GM12873 (cell line): ENCODE data around the gene SUGP2.

Experiments
- CTCF ChIP-seq: IDR thresholded peaks from 2 replicates; pipeline ENCODE4 v1.5.1; 2012; ENCODE audit warnings: low read depth, mild to moderate bottlenecking, moderate library complexity, low read length, control low read depth; ENCODE audit not compliant: insufficient read depth; ENCODE audit errors: missing control alignments

SUGP2 gene

GRCh38 chr19:19063183-19064097 lies 30.1 kb upstream of the SUGP2 start, which contains the start of gene SLC25A42:
TSS of gene SLC25A42 (plus strand) at chr19:19063994. CDS start at chr19:19096125, 32,131 bp downstream.
- TF ChIP-seq CTCF: no peak

DNA sequence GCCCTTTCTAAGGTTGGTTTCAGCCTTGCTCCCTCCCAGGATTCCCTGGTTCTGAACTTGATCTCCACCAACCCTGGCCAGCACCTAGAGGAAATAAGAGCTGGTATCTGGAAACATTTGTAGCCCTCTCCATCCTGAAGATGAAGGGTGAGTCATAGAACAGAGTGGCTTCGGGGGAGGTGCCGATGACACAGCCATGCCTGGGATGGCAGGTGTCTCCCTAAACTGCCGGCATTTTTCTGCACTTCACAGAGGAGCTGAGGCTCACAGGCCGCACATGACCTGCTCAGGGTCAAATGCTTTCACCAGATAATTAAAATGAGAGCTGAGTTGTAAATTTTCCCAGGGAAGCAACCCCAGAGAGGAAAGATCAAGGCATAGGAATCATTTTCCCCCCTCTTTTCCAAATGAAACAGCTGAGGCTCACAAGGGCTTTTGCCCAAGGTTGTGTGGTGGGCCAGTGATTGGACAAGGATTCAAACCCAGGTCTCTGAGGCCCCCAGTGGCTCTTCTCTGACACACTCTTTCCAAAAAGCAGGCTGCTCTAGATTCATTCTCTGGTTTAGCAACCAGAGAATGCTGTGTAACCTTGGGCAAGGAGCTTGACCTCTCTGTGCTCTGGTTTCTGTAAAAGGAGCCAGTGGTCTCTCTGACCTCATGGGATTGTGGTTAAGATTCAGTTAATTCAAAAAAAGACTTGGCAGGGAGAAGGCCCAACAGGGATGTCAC lies 29.3 kb upstream of the SUGP2 start:
- TF ChIP-seq CTCF: no peak

DNA sequence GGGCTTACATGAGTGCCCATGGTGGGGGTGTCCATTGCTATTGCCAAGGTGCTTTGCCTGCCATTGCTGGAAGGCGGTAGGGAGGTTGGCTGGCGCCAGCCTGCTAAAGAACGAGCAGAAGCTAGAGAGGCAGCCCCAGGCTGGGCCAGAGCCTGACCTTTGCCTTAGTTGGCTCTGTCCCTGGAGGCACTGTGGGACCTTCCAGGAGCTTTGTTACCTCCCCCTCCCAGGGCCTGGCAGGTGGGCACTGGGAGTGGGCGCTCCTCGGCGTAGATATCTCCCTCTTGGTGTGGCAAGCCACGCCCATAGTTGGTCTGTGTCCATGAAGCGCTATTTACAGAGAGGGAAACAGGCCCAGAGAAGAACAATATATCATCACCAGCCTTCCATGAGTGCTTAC lies 28.2 kb upstream of the SUGP2 start:
- TF ChIP-seq CTCF: no peak

DNA sequence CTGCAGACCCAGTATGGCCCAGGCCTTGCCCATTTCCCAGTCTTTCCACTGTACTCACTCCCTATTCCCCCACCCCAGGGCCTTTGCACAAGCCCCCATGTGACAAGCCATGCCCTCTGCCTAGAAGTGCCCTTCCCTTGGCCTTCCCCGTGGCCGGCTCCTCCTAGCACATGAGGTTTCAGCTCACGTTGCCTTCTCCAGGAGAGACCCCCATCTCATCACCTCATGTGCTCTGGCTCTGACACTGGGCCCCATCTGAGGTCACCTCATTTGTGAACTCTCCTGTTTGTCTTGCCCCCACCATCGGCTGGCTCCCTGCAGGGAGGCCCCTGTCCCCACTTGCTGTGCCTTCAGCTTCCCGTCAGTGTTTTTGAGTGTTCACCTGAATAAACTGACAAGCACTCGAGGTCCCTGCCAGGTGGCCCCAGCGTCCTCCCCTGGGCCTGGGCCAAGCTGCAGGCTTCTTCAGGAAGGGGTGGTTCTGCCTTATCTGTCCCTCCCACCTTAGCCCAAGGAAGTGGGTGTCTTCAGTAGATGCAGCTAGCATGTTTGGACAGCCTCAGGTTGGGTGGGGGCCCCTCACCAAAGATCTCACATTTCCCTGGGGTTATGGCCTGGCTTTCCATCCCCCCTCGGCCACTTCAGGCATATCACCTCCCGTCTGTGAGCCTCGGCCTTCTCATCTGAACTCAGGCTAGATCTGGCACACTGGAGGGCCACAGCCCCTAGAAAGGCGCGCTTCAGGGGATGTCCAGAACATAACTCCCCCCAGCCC lies 26.7 kb upstream of the SUGP2 start:
- TF ChIP-seq CTCF: no peak

DNA sequence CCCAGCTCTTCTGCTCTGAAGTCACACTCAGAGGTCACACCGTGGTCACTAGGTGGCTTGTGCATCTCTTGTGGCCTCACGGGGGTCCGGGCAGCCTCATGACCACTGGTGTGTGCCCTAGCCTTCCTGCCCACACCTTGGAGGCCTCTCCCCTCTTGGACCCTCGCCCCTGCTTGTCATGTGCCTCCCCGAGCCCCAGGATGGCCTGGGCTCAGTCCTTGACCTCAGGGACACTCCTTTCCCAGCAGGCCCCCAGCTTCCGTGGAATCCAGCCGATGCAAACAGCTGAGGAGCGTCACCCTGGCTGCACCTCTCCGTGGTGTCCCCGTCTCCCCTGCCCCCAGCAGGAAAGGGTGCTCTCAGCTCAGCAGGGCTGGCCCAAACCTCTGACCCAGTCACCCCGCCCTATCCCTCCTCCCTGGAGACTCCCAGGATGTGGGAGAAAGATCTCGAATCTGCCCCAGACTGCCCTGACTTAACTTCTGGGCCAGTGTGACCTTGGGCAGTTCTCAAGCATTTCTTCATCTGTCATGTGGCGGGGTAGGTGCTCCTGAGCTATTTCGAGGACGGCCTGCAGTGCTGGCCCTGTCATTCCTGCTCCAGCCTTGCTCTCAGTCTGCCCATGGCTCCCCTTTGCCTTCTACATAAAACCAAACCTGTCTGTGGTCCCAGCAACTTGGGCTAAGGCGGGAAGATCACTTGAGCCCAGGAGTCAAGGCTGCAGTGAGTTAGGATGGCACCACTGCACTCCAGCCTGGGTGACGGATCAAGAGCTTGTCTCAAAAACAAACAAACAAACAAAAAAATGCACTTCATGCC lies 25.9 kb upstream of the SUGP2 start:
- TF ChIP-seq CTCF: no peak

DNA sequence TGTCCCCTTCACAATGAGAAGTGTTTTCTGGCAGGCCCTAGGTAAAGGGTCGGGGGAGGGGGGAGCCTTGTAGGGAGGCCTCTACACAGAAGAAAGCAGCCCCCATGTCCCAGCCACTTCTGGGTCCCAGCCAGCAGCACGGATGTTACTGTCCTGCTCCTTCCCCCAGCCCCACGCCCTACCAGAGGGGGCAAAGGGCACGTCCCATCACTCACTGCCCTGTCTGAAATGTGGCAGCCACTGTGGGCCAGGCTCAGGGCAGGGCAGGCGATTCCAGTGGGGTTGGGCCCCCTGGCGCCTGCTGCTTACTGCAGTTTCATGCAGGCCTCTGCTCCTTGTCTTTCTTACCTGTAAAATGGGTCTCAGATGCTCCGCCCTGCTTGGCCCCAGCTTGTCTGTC lies 24.4 kb upstream of the SUGP2 start:
- no peak for TF ChIP-seq CTCF
